Endothelial cell of umbilical vein (primary cell): ENCODE data around the gene CDK5RAP2. TPM values are rescaled to one million over a fixed set of nuclear protein-coding genes. Genes with fewer than 3 reads are reported as not detected.

Source experiments
- BruUV-seq: library from RNA; stranded (reverse); fragments of 400-500 nt; replicated peaks from 2 replicates; lab custom pipeline; 2021; lab: Mats Ljungman, UMichigan
- CTCF ChIA-PET: fragments of 300-600, 350-600 bp; sonication (Branson Sonifier 250); formaldehyde crosslinking; loops from one replicate; lab custom pipeline; 2021; ENCODE audit warnings: antibody characterized with exemption, inconsistent platforms; lab: Charles Lee
- POLR2A ChIA-PET: fragments of 300-600, 350-600 bp; sonication (Branson Sonifier 250); formaldehyde crosslinking; loops from one replicate; lab custom pipeline; 2021; ENCODE audit warnings: antibody characterized with exemption, inconsistent platforms; lab: Charles Lee
- DNase-seq: peaks from one replicate; pipeline ENCODE4 v3.0.0-alpha.2; 2011; ENCODE audit warnings: low read depth, low spot score
- FAIRE-seq: peaks from 2 replicates; lab custom pipeline; 2011; peaks lifted over from hg19 to GRCh38; lab: Jason Lieb, UNC
- H2AFZ ChIP-seq: 2 replicates; pipeline ENCODE4 v1.6.0; 2012; ENCODE audit warnings: low read depth, low read length, control low read depth, inconsistent platforms
- H3K27ac ChIP-seq: 2 replicates; pipeline ENCODE4 v1.5.1; 2011; ENCODE audit warnings: low read depth, mild to moderate bottlenecking, control low read depth, low read length, moderate library complexity; ENCODE audit not compliant: insufficient read depth
- H3K27me3 ChIP-seq, 2 experiments: 2 replicates each; pipeline versions ENCODE4 v1.6.0 to v1.6.1; 2011; ENCODE audit warnings: low read length in 2 of 2, mixed read lengths in 1 of 2; ENCODE audit not compliant: control insufficient read depth in 2 of 2, insufficient read depth in 2 of 2
- H3K36me3 ChIP-seq, 2 experiments: 2 replicates in 1 of 2; 3 replicates in 1 of 2; pipeline ENCODE4 v1.5.1; 2011; ENCODE audit warnings: low read length in 2 of 2, mild to moderate bottlenecking in 1 of 2, moderate library complexity in 1 of 2; ENCODE audit not compliant: control insufficient read depth in 2 of 2, insufficient read depth in 2 of 2; ENCODE audit errors: extremely low read depth in 1 of 2
- H3K4me1 ChIP-seq: 3 replicates; pipeline ENCODE4 v1.5.1; 2011; ENCODE audit warnings: mild to moderate bottlenecking, low read length; ENCODE audit not compliant: control insufficient read depth, insufficient read depth; ENCODE audit errors: extremely low read depth
- H3K4me2 ChIP-seq: 2 replicates; pipeline ENCODE4 v1.6.1; 2011; ENCODE audit warnings: low read length, control low read depth, mixed read lengths; ENCODE audit not compliant: insufficient read depth
- H3K4me3 ChIP-seq, 3 experiments: fragments of 200-600 bp in 1 of 3; sonication (generic), shearing (Covaris generic) in 1 of 3; replicated peaks in 1 of 3; 2 replicates each; pipeline ENCODE4 v1.5.1; 2011 to 2016; ENCODE audit warnings: control low read depth in 3 of 3, low read length in 3 of 3, mild to moderate bottlenecking in 2 of 3, inconsistent platforms in 1 of 3, low read depth in 1 of 3, moderate library complexity in 1 of 3; ENCODE audit not compliant: insufficient read depth in 1 of 3
- H3K79me2 ChIP-seq: 2 replicates; pipeline ENCODE4 v1.6.0; 2012; ENCODE audit warnings: low read length, inconsistent platforms; ENCODE audit not compliant: control insufficient read depth, insufficient read depth
- H3K9ac ChIP-seq: replicated peaks from 2 replicates; pipeline ENCODE3; 2011; ENCODE audit warnings: low read length, control low read depth; ENCODE audit not compliant: insufficient read depth; ENCODE audit errors: extremely low read depth
- H3K9me1 ChIP-seq: replicated peaks from 3 replicates; pipeline ENCODE4 v1.6.0; 2011; ENCODE audit warnings: mild to moderate bottlenecking, low read length; ENCODE audit not compliant: control insufficient read depth, insufficient read depth; ENCODE audit errors: extremely low read depth
- H3K9me3 ChIP-seq: replicated peaks from 2 replicates; pipeline ENCODE4 v1.5.1; 2012; ENCODE audit warnings: low read length, inconsistent platforms; ENCODE audit not compliant: control insufficient read depth, insufficient read depth
- H4K20me1 ChIP-seq: replicated peaks from 2 replicates; pipeline ENCODE3; 2011; ENCODE audit warnings: mild to moderate bottlenecking, low read length; ENCODE audit not compliant: control insufficient read depth, insufficient read depth; ENCODE audit errors: extremely low read depth
- EZH2 ChIP-seq: IDR thresholded peaks from 2 replicates; pipeline ENCODE4 v1.6.1; 2012; ENCODE audit warnings: borderline replicate concordance, low read depth, mild to moderate bottlenecking, moderate library complexity, low read length, inconsistent platforms; ENCODE audit not compliant: severe bottlenecking
- FOS ChIP-seq: IDR thresholded peaks from 2 replicates; pipeline ENCODE4 v1.6.1; 2011; ENCODE audit warnings: mild to moderate bottlenecking, low read length, moderate library complexity, borderline replicate concordance; ENCODE audit not compliant: insufficient read depth
- GATA2 ChIP-seq: IDR thresholded peaks from 2 replicates; pipeline ENCODE4 v1.7.0; 2011; ENCODE audit warnings: low read depth, mild to moderate bottlenecking, moderate library complexity, mixed read lengths, low read length; ENCODE audit not compliant: insufficient read length, insufficient read depth
- JUN ChIP-seq: IDR thresholded peaks from 2 replicates; pipeline ENCODE4 v1.6.1; 2011; ENCODE audit warnings: borderline replicate concordance, low read depth; ENCODE audit not compliant: insufficient read length, insufficient read depth
- MYC ChIP-seq: IDR thresholded peaks from one replicate; pipeline ENCODE4 v1.6.1; 2011; ENCODE audit warnings: mild to moderate bottlenecking, low read depth, low read length
- POLR2A ChIP-seq: IDR thresholded peaks from 2 replicates; pipeline ENCODE4 v1.6.1; 2012; ENCODE audit warnings: low read depth, mild to moderate bottlenecking, control low read depth, low read length
- POLR2AphosphoS5 ChIP-seq: IDR thresholded peaks from 2 replicates; pipeline ENCODE4 v1.6.1; 2012; ENCODE audit warnings: low read depth, mild to moderate bottlenecking, control low read depth, low read length, moderate library complexity; ENCODE audit not compliant: insufficient read depth
- dilution Hi-C: fragments of 300-500 bp; cut with MboI; formaldehyde crosslinking; loops from one replicate; pipeline ENCODE4 v1.15.0; 2019; ENCODE audit warnings: low sequenced_read_pairs; ENCODE audit not compliant: extremely low pct_ligation_motif_present
- intact Hi-C: fragments of 100-400 bp; cut with micrococcal nuclease; formaldehyde crosslinking; loops from one replicate; pipeline ENCODE4 v1.10.0; 2022
- polyA plus RNA-seq, 4 experiments: library from polyadenylated mRNA; depleted of rRNA in 3 of 4; stranded (reverse) in 3 of 4; unstranded in 1 of 4; fragments of >200 nt; gene quantifications; 2 replicates each; pipeline versions ENCODE4 v1.2.1 to v1.2.3, GENCODE V29; 2011 to 2012; ENCODE audit warnings: missing spikeins in 1 of 4
- total RNA-seq: library from RNA; stranded (reverse); gene quantifications from 2 replicates; pipeline ENCODE4 v1.2.3, GENCODE V29; 2021
- TF ChIP-seq, protein P1 (sequence below), 2 donors: IDR thresholded peaks; 1 replicate in 1 of 2; 2 replicates in 1 of 2; pipeline ENCODE4 v1.5.1; 2011; ENCODE audit warnings: low read length in 2 of 2, mild to moderate bottlenecking in 2 of 2, moderate library complexity in 2 of 2, control low read depth in 1 of 2, inconsistent platforms in 1 of 2, low read depth in 1 of 2; ENCODE audit not compliant: insufficient read depth in 1 of 2; ENCODE audit errors: extremely low read depth in 1 of 2
- TF ChIP-seq, protein P2 (sequence below): IDR thresholded peaks from 2 replicates; pipeline ENCODE4 v1.6.1; 2011; ENCODE audit not compliant: insufficient read depth, insufficient read length

Gene CDK5RAP2
- total and polyA plus RNA-seq, 2 donors (not counting 3 experiments of a cell fraction or from before 2014, with no cell fraction given) = 17.5 to 56.7 TPM

DNA sequence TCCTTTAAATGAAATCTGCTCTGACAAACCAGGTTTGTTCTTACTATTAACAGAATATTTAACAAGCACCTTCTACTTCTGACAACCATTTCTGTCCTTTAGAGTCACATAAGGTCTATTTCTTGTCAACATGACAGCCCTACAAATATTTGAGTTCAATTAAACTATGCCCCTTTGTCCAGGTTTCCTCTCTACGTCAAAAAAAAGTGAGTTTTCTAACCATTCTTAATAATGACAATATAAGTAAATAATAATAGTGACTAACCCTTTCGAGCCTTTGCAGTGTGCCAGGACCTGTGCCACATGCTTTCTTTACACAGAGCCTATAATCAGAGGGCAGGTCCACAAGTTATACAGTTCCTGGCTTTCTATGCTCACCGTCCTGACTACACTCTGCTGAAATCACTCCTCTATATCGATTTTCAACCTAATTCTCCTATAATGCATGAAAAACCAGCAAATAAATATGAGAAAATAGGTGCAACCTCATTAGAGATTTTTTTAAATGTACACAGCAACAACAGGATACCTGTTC is 115.0 kb downstream of the CDK5RAP2 start:
- no peaks in the 10 kb centered on the region for H3K9me1 ChIP-seq
- no peaks in the 10 kb centered on the region for H3K27me3 ChIP-seq
- no peaks in the 10 kb centered on the region for H3K79me2 ChIP-seq
- H3K9me3 ChIP-seq = no peaks in the 10 kb centered on the region
- BruUV-seq = no TSS peak
- H3K4me2 ChIP-seq = no peak overlapping the region
- H4K20me1 ChIP-seq = no peaks in the 10 kb centered on the region
- dilution Hi-C loops (no loop called here), intact Hi-C loops (no loop called here)
- no peak overlapping the region for H2AFZ ChIP-seq
- H3K36me3 ChIP-seq = no peaks in the 10 kb centered on the region
- no peak overlapping the region for H3K9ac ChIP-seq
- no peak overlapping the region for H3K4me3 ChIP-seq
- DNase-seq = no peak
- CTCF ChIA-PET = no interaction called here
- H3K27ac ChIP-seq = no peak overlapping the region
- FAIRE-seq = no peak
- H3K4me1 ChIP-seq = no peaks in the 10 kb centered on the region
- POLR2A ChIA-PET = no interaction called here
- TF ChIP-seq POLR2AphosphoS5 (no peak), EZH2 (no peak), POLR2A (no peak), JUN (no peak), FOS (no peak), MYC (no peak), GATA2 (no peak)
- TF ChIP-seq, protein P1, sequence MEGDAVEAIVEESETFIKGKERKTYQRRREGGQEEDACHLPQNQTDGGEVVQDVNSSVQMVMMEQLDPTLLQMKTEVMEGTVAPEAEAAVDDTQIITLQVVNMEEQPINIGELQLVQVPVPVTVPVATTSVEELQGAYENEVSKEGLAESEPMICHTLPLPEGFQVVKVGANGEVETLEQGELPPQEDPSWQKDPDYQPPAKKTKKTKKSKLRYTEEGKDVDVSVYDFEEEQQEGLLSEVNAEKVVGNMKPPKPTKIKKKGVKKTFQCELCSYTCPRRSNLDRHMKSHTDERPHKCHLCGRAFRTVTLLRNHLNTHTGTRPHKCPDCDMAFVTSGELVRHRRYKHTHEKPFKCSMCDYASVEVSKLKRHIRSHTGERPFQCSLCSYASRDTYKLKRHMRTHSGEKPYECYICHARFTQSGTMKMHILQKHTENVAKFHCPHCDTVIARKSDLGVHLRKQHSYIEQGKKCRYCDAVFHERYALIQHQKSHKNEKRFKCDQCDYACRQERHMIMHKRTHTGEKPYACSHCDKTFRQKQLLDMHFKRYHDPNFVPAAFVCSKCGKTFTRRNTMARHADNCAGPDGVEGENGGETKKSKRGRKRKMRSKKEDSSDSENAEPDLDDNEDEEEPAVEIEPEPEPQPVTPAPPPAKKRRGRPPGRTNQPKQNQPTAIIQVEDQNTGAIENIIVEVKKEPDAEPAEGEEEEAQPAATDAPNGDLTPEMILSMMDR (IDR thresholded peaks at IDR 0.05; ENCODE audit: extremely low read depth in 1 of 2, insufficient read depth in 1 of 2, low read depth in 1 of 2, low read length in 2 of 2) = no peak
- TF ChIP-seq, protein P2, sequence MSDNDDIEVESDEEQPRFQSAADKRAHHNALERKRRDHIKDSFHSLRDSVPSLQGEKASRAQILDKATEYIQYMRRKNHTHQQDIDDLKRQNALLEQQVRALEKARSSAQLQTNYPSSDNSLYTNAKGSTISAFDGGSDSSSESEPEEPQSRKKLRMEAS = no peak
